ENCODE data around the gene HPSE.
"Not testable (repeated sequence)": the region's sequence is repeated elsewhere in the genome, so short reads cannot be mapped to it uniquely, and the experiment has no call there.

The HPSE gene

DNA sequence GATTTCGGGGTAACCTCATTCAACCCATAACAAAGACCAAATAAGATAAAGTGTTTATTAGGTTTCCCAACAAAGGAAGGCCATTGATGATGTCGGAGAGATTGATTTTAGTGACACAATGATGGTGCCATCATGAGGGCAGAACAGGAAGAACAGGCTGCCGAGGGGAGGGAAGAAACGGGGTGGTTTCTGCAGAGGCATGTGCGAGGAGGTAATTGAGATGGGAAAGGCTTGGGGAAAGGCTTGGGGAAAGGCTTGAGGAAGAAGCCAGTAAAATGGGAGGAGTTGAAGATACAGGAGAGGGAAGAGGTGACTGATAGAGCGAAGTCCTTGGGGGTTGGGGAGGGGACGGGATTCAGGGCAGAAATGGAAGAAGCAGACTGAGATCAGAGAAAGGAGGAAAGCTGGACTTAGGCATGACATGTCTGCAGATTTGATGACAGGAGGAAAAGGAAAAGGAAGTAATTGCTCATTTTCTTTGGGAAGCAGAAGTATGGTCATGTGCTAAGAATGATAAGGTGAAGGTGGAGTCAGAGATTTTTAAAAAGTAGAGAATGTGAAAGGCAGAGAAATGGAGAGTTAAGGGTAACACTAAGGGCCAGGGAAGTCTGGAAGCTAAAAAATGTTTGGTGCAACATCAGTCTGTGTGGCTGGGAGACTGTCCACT lies 6.0 kb downstream of the HPSE start:
- Histone ChIP-seq H3K14ac (ENCODE audit: low read length) (no peak overlapping the region), H2BK5ac (ENCODE audit: low read length) (no peak overlapping the region), H2BK120ac (ENCODE audit: low read depth, low read length) (no peak overlapping the region), H2BK12ac (ENCODE audit: low read length) (no peak overlapping the region), H3K79me1 (ENCODE audit: low read depth, low read length) (no peaks in the 10 kb centered on the region), H2AK5ac (ENCODE audit: low read depth, low read length) (no peak overlapping the region), H2AFZ (ENCODE audit: low read length) (peak overlapping the region; percentile 68), H3K4ac (ENCODE audit: low read length) (no peak overlapping the region), H3K27me3 (ENCODE audit: control insufficient read depth in 3 of 3, insufficient read depth in 3 of 3, low read depth in 1 of 3, low read length in 3 of 3) (peaks cover 0 to 69% (median 10%) of the 10 kb centered on the region in 3 experiments), H3K36me3 (replicated peaks in 1 of 2; ENCODE audit: control insufficient read depth in 2 of 2, insufficient read depth in 2 of 2, low read length in 2 of 2) (no peaks in the 10 kb centered on the region), H3K9me3 (replicated peaks in 1 of 2; ENCODE audit: control insufficient read depth in 2 of 2, insufficient read depth in 1 of 2, low read depth in 1 of 2, low read length in 2 of 2) (no peaks in the 10 kb centered on the region), H2BK15ac (ENCODE audit: low read length) (no peak overlapping the region), H4K91ac (ENCODE audit: low read depth, low read length, poor library complexity) (no peak overlapping the region), H3K23ac (ENCODE audit: low read depth, low read length, poor library complexity) (no peak overlapping the region), H3K27ac (replicated peaks; ENCODE audit: low read length) (no peak overlapping the region), H3K4me2 (ENCODE audit: insufficient read depth, low read length, poor library complexity, severe bottlenecking) (no peak overlapping the region), H3K18ac (ENCODE audit: low read length) (no peak overlapping the region), H3K9ac (ENCODE audit: low read depth, low read length, poor library complexity) (no peak overlapping the region), H3K4me1 (ENCODE audit: control insufficient read depth in 2 of 2, insufficient read depth in 1 of 2, low read depth in 1 of 2, low read length in 2 of 2) (no peaks in the 10 kb centered on the region), H3K4me3 (ENCODE audit: low read length in 2 of 2) (no peak overlapping the region), H4K8ac (ENCODE audit: low read depth, low read length) (no peak overlapping the region)
- WGBS, 2 donors (ENCODE audit: extremely low coverage in 2 of 2, insufficient read length in 2 of 2, insufficient replicate concordance in 1 of 2) = no CpG with 5 or more reads among the region's 7 CpGs
- no peak for DNase-seq (ENCODE audit: low spot score)

DNA sequence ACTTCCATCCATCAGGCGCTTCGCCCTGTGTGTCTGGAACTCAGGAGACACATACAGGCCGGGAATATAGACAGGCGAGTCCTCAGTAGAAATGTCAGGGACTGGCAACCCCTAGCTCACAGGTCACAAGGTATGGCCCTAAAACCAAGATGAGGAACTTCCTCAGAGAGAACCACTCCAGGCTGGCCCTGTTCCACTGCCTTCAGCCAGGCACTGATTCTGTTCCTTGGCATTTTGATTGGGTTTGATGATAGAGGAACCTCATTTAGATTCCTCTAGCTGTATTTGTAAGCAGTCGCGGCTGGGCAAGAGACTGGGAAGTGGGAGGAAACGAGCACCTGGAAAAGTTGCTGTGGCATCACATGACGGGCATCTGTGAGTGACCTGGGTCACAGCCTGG lies 8.1 kb downstream of the HPSE start:
- Histone ChIP-seq H3K4ac (ENCODE audit: low read length) (no peak overlapping the region), H3K18ac (ENCODE audit: low read length) (no peak overlapping the region), H4K8ac (ENCODE audit: low read depth, low read length) (no peak overlapping the region), H3K4me1 (ENCODE audit: control insufficient read depth in 2 of 2, insufficient read depth in 1 of 2, low read depth in 1 of 2, low read length in 2 of 2) (no peaks in the 10 kb centered on the region), H3K27ac (replicated peaks; ENCODE audit: low read length) (no peak overlapping the region), H2BK12ac (ENCODE audit: low read length) (no peak overlapping the region), H3K79me1 (ENCODE audit: low read depth, low read length) (no peaks in the 10 kb centered on the region), H2AK5ac (ENCODE audit: low read depth, low read length) (no peak overlapping the region), H2AFZ (ENCODE audit: low read length) (no peak overlapping the region), H4K91ac (ENCODE audit: low read depth, low read length, poor library complexity) (no peak overlapping the region), H3K27me3 (ENCODE audit: control insufficient read depth in 3 of 3, insufficient read depth in 3 of 3, low read depth in 1 of 3, low read length in 3 of 3) (peaks cover 0 to 51% (median 0%) of the 10 kb centered on the region in 3 experiments), H3K36me3 (replicated peaks in 1 of 2; ENCODE audit: control insufficient read depth in 2 of 2, insufficient read depth in 2 of 2, low read length in 2 of 2) (no peaks in the 10 kb centered on the region), H3K23ac (ENCODE audit: low read depth, low read length, poor library complexity) (no peak overlapping the region), H2BK120ac (ENCODE audit: low read depth, low read length) (no peak overlapping the region), H3K4me2 (ENCODE audit: insufficient read depth, low read length, poor library complexity, severe bottlenecking) (no peak overlapping the region), H2BK5ac (ENCODE audit: low read length) (no peak overlapping the region), H3K14ac (ENCODE audit: low read length) (no peak overlapping the region), H3K9me3 (replicated peaks in 1 of 2; ENCODE audit: control insufficient read depth in 2 of 2, insufficient read depth in 1 of 2, low read depth in 1 of 2, low read length in 2 of 2) (no peaks in the 10 kb centered on the region), H3K9ac (ENCODE audit: low read depth, low read length, poor library complexity) (no peak overlapping the region), H2BK15ac (ENCODE audit: low read length) (no peak overlapping the region), H3K4me3 (ENCODE audit: low read length in 2 of 2) (no peak overlapping the region)
- WGBS, 2 donors (ENCODE audit: extremely low coverage in 2 of 2, insufficient read length in 2 of 2, insufficient replicate concordance in 1 of 2) = no CpG with 5 or more reads among the region's 8 CpGs
- no peak for DNase-seq (ENCODE audit: low spot score)

DNA sequence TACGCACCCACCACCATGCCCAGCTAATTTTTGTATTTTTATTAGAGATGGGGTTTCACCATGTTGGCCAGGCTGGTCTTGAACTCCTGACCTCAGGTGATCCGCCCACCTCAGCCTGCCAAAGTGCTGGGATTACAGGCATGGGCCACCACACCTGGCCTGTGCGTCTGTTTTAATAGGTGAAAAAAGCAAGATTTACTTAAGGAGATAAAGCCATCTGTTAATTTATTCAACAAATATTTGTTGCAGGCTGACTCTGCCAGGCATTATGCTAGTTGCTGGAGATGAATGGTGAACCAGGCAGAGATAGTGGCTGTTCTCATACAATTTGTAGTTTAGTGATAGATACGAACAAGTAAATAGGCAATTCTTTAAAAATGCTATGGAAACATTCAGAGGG lies 9.3 kb downstream of the HPSE start:
- H3K14ac ChIP-seq (ENCODE audit: low read length); H2BK15ac ChIP-seq (ENCODE audit: low read length); H2BK120ac ChIP-seq (ENCODE audit: low read depth, low read length); H3K4me1 ChIP-seq (ENCODE audit: control insufficient read depth in 2 of 2, insufficient read depth in 1 of 2, low read depth in 1 of 2, low read length in 2 of 2); DNase-seq (ENCODE audit: low spot score); H4K91ac ChIP-seq (ENCODE audit: low read depth, low read length, poor library complexity); H2BK5ac ChIP-seq (ENCODE audit: low read length); H3K27ac ChIP-seq (replicated peaks; ENCODE audit: low read length); H3K18ac ChIP-seq (ENCODE audit: low read length); H4K8ac ChIP-seq (ENCODE audit: low read depth, low read length); H2BK12ac ChIP-seq (ENCODE audit: low read length); H2AK5ac ChIP-seq (ENCODE audit: low read depth, low read length); H3K4ac ChIP-seq (ENCODE audit: low read length); H3K4me3 ChIP-seq (ENCODE audit: low read length in 2 of 2); H3K9me3 ChIP-seq (replicated peaks in 1 of 2; ENCODE audit: control insufficient read depth in 2 of 2, insufficient read depth in 1 of 2, low read depth in 1 of 2, low read length in 2 of 2); H2AFZ ChIP-seq (ENCODE audit: low read length); H3K36me3 ChIP-seq (replicated peaks in 1 of 2; ENCODE audit: control insufficient read depth in 2 of 2, insufficient read depth in 2 of 2, low read length in 2 of 2); H3K9ac ChIP-seq (ENCODE audit: low read depth, low read length, poor library complexity); H3K4me2 ChIP-seq (ENCODE audit: insufficient read depth, low read length, poor library complexity, severe bottlenecking); H3K79me1 ChIP-seq (ENCODE audit: low read depth, low read length); H3K23ac ChIP-seq (ENCODE audit: low read depth, low read length, poor library complexity): not testable (repeated sequence)
- no CpG with 5 or more reads among the region's 4 CpGs for WGBS, 2 donors (ENCODE audit: extremely low coverage in 2 of 2, insufficient read length in 2 of 2, insufficient replicate concordance in 1 of 2)
- peaks cover 0 to 49% (median 0%) of the 10 kb centered on the region in 3 experiments for H3K27me3 ChIP-seq (ENCODE audit: control insufficient read depth in 3 of 3, insufficient read depth in 3 of 3, low read depth in 1 of 3, low read length in 3 of 3)

DNA sequence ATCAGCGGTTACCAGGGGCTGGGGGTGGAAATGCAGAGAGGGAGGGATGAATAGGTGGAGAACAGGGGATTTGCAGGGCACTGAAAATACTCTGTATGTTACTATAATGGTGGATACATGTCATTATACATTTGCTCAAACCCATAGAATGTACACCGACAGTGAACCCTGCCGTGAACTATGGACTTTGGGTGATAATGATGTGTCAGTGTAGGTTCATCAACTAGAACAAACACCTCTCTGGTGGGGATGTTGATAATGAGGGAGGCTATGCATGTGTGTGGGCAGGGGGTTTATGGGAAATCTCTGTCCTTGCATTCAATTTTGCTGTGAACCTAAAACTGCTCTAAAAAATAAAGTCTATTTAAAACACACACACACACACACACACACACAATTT lies 11.5 kb downstream of the HPSE start:
- H2BK120ac ChIP-seq (ENCODE audit: low read depth, low read length) = no peak overlapping the region
- H3K4me3 ChIP-seq (ENCODE audit: low read length in 2 of 2) = no peak overlapping the region
- H2BK15ac ChIP-seq (ENCODE audit: low read length) = no peak overlapping the region
- H2BK5ac ChIP-seq (ENCODE audit: low read length) = no peak overlapping the region
- H3K23ac ChIP-seq (ENCODE audit: low read depth, low read length, poor library complexity) = no peak overlapping the region
- H3K27ac ChIP-seq (replicated peaks; ENCODE audit: low read length) = no peak overlapping the region
- no peaks in the 10 kb centered on the region for H3K36me3 ChIP-seq (replicated peaks in 1 of 2; ENCODE audit: control insufficient read depth in 2 of 2, insufficient read depth in 2 of 2, low read length in 2 of 2)
- no CpG with 5 or more reads among the region's 3 CpGs for whole genome bisulfite sequencing, 2 donors (ENCODE audit: extremely low coverage in 2 of 2, insufficient read length in 2 of 2, insufficient replicate concordance in 1 of 2)
- no peak overlapping the region for H3K14ac ChIP-seq (ENCODE audit: low read length)
- H3K18ac ChIP-seq (ENCODE audit: low read length) = no peak overlapping the region
- H3K27me3 ChIP-seq (ENCODE audit: control insufficient read depth in 3 of 3, insufficient read depth in 3 of 3, low read depth in 1 of 3, low read length in 3 of 3) = peaks cover 0 to 32% (median 0%) of the 10 kb centered on the region in 3 experiments
- no peaks in the 10 kb centered on the region for H3K79me1 ChIP-seq (ENCODE audit: low read depth, low read length)
- no peaks in the 10 kb centered on the region for H3K9me3 ChIP-seq (replicated peaks in 1 of 2; ENCODE audit: control insufficient read depth in 2 of 2, insufficient read depth in 1 of 2, low read depth in 1 of 2, low read length in 2 of 2)
- DNase-seq (ENCODE audit: low spot score) = no peak
- H3K9ac ChIP-seq (ENCODE audit: low read depth, low read length, poor library complexity) = no peak overlapping the region
- H2BK12ac ChIP-seq (ENCODE audit: low read length) = no peak overlapping the region
- H2AFZ ChIP-seq (ENCODE audit: low read length) = no peak overlapping the region
- no peak overlapping the region for H2AK5ac ChIP-seq (ENCODE audit: low read depth, low read length)
- no peaks in the 10 kb centered on the region for H3K4me1 ChIP-seq (ENCODE audit: control insufficient read depth in 2 of 2, insufficient read depth in 1 of 2, low read depth in 1 of 2, low read length in 2 of 2)
- no peak overlapping the region for H4K91ac ChIP-seq (ENCODE audit: low read depth, low read length, poor library complexity)
- no peak overlapping the region for H3K4ac ChIP-seq (ENCODE audit: low read length)
- H4K8ac ChIP-seq (ENCODE audit: low read depth, low read length) = no peak overlapping the region
- no peak overlapping the region for H3K4me2 ChIP-seq (ENCODE audit: insufficient read depth, low read length, poor library complexity, severe bottlenecking)

All from neuronal stem cell (in vitro differentiated cells).